ENCODE results near the gene INTS6. TPM values are rescaled to one million over a fixed set of nuclear protein-coding genes. Genes with fewer than 3 reads are reported as not detected.

INTS6 gene
- total and polyA plus RNA-seq, 8 donors: 25.0 to 47.3 (median 41.8) TPM

DNA sequence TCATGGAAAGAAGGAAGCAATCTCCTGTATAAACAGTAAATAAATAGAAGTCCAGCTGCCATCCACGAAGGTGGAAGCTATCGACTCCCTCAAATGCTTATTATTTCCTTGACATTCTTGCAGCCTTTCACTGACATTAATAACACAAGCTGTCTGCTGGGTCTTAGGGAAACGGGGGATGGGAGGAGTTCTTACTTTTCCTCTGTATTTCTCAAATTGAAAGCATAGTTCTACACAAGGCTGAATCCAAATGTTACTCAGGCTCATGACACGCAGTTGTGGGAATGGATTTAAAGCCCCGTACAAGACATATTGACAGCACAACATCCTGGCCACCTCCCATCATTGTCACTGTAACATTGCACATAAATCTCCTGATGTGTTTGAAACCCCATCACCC, 109.4 kb downstream of the INTS6 start:
- Histone ChIP-seq H3K9me3 (no peaks in the 10 kb centered on the region), H3K36me3 (no peaks in the 10 kb centered on the region), H3K4me1 (no peaks in the 10 kb centered on the region), H3K4me3 (no peak overlapping the region), H3K27me3 (no peaks in the 10 kb centered on the region), H3K27ac (no peak overlapping the region)
- intact Hi-C loops (cut with DNase I): no loop called here
- DNase-seq: no peak
- no peak for ATAC-seq
- TF ChIP-seq, protein P1, sequence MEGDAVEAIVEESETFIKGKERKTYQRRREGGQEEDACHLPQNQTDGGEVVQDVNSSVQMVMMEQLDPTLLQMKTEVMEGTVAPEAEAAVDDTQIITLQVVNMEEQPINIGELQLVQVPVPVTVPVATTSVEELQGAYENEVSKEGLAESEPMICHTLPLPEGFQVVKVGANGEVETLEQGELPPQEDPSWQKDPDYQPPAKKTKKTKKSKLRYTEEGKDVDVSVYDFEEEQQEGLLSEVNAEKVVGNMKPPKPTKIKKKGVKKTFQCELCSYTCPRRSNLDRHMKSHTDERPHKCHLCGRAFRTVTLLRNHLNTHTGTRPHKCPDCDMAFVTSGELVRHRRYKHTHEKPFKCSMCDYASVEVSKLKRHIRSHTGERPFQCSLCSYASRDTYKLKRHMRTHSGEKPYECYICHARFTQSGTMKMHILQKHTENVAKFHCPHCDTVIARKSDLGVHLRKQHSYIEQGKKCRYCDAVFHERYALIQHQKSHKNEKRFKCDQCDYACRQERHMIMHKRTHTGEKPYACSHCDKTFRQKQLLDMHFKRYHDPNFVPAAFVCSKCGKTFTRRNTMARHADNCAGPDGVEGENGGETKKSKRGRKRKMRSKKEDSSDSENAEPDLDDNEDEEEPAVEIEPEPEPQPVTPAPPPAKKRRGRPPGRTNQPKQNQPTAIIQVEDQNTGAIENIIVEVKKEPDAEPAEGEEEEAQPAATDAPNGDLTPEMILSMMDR (IDR thresholded peaks at IDR 0.05): no peak

DNA sequence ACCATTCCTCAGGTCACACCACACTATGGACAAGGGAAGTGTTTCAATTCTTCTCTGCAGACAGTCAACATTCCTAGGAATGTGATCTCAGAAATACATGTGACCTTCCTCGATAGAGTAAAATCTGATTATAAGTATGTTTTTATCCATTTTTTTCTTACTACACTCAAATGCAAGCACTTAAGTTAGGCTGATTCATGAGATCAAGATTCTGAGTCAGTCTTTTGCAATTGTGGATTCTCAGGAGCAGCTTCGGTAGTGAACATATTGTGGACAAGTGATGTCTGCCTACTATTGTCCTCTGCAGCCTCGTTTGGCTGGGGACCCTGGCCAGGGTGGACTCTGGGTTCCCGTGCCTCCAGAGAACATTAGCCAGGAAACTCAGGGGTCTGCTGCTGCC, 110.1 kb downstream of the INTS6 start:
- H3K27me3 ChIP-seq: no peaks in the 10 kb centered on the region
- intact Hi-C loops (cut with DNase I): no loop called here
- H3K4me3 ChIP-seq: no peak overlapping the region

DNA sequence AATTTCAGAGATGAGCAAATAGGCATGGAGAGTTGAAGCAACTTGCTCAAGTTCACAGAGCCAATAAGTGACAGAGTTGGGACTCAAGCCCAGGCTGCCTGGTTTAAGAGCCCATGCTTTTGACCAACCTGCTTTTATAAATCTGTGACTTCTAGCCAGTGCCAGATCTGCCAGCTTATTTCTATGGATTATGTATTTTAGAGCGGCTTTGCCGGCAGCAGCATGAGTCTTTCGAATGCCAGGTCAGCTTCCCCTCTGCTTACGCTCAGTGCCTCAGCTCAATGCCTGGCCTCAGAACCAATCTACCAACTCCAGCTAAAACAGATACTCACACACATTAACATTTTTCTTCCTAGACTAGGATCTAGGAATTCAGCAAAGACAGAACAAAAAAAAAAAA, 111.0 kb downstream of the INTS6 start:
- no peak overlapping the region for H3K27ac ChIP-seq
- no peak overlapping the region for H3K4me3 ChIP-seq
- H3K27me3 ChIP-seq: no peaks in the 10 kb centered on the region
- no peaks in the 10 kb centered on the region for H3K36me3 ChIP-seq
- TF ChIP-seq, protein P1 (IDR thresholded peaks at IDR 0.05): no peak
- no peaks in the 10 kb centered on the region for H3K4me1 ChIP-seq
- no peaks in the 10 kb centered on the region for H3K9me3 ChIP-seq
- no peak for DNase-seq
- intact Hi-C loops (cut with DNase I): no loop called here
- no peak for ATAC-seq

More for the DNA sequence above, 110.1 kb downstream of the INTS6 start:
- Histone ChIP-seq H3K36me3 (no peaks in the 10 kb centered on the region), H3K9me3 (no peaks in the 10 kb centered on the region), H3K4me1 (no peaks in the 10 kb centered on the region), H3K27ac (no peak overlapping the region)
- ATAC-seq (no peak), DNase-seq (no peak)
- TF ChIP-seq, protein P1 (IDR thresholded peaks at IDR 0.05): no peak

DNA sequence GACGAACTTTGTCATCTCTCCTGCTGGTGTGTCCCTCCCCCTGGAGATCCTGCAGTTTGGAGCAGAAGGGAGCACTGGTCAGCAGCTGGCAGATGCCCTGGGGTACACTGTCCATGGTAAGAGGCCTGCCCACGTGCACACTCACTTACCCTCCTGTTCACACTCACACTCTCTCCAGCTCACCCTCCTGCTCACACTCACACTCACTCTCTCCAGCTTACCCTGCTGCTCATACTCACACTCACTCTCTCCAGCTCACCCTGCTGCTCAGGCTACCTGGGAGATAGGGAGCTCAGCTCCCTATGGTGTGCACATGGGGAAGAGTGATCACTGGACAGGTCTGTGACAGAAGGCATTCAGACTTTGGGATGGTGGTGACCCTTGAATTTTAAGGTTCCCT, 111.6 kb downstream of the INTS6 start:
- Histone ChIP-seq H3K27ac (no peak overlapping the region), H3K9me3 (no peaks in the 10 kb centered on the region), H3K4me3 (no peak overlapping the region), H3K27me3 (no peaks in the 10 kb centered on the region), H3K4me1 (no peaks in the 10 kb centered on the region), H3K36me3 (no peaks in the 10 kb centered on the region)
- intact Hi-C loops (cut with DNase I): no loop called here
- ATAC-seq (no peak), DNase-seq (no peak)
- TF ChIP-seq, protein P1 (IDR thresholded peaks at IDR 0.05): no peak

DNA sequence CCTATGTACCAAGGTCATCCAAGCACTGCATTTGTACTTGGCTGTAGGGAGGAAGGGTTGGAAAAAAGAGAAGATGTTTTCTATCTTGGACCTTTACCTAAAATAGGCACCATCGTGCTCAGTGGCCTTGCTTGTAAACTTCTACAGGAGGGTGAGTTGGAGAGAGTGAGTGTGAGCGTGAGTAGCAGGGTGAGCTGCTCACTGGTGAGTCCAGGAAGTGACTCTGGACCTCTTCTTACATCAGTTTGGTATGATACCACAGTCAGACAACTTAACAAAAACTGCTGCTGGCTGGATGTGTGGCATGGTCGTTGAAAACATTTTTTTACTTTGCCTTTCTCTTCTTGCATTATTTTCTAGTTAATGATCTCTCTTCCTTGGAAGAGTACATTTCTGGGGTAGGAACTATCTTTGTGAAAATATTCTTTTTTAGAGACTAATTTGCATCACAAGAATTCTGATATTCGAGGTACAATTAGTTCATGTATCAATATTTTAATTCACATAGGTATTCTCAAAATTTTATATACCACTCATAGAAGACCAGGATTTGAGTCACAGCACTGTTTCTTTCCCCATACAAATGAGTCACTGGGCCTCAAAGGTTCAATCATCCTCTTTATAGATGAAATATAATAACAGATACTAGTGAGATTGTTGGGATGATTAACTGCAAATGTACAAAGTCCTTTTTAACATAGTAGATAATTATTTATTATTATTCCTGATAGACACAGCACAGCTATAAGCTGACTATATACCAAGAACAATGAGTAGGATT, 112.7 kb downstream of the INTS6 start:
- intact Hi-C loops (cut with DNase I): no loop called here
- no peaks in the 10 kb centered on the region for H3K27me3 ChIP-seq
- TF ChIP-seq, protein P1 (IDR thresholded peaks at IDR 0.05): no peak
- no peak overlapping the region for H3K27ac ChIP-seq
- H3K36me3 ChIP-seq: no peaks in the 10 kb centered on the region
- DNase-seq (no peak), ATAC-seq (no peak)
- no peaks in the 10 kb centered on the region for H3K9me3 ChIP-seq
- no peaks in the 10 kb centered on the region for H3K4me1 ChIP-seq
- H3K4me3 ChIP-seq: no peak overlapping the region

Measured in left lung (tissue), 10 donors.